GM21576 (cell line): Measurements from ENCODE around the gene EMP1.

Experiments used
- ATAC-seq: cut with Tn5 transposase; IDR thresholded peaks from one replicate; pipeline ENCODE4 v1.9.1; 2021; ENCODE audit warnings: mild to moderate bottlenecking, moderate library complexity; ENCODE audit not compliant: unreplicated experiment

The EMP1 gene

GRCh38 chr12:13171921-13172859, 24.3 kb upstream of the EMP1 start:
- no peak for ATAC-seq

GRCh38 chr12:13173012-13173932, 23.3 kb upstream of the EMP1 start:
- peak; percentile 96 for ATAC-seq

DNA sequence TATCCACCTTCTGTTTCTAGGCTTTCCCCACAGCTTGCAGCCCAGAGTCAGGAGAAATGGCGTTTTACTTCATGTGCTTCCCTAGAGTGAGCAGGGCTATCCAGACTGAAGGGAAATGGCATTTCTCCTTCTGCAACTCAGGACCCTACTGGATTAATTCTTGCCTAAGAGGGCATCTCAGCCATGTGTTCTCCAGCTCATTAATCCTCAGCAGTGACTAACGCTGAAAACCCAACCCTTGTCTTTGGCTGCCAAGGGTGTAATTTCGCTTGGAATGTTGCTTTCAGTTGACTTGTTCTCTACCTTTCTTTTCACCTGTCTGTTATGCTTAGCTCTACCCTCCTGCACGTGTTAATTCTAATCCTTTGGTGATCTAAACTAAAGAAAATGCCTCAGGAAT, 21.0 kb upstream of the EMP1 start:
- ATAC-seq: no peak

GRCh38 chr12:13176256-13176655, 20.3 kb upstream of the EMP1 start:
- ATAC-seq: no peak

GRCh38 chr12:13177373-13177772, 19.2 kb upstream of the EMP1 start:
- ATAC-seq: no peak

DNA sequence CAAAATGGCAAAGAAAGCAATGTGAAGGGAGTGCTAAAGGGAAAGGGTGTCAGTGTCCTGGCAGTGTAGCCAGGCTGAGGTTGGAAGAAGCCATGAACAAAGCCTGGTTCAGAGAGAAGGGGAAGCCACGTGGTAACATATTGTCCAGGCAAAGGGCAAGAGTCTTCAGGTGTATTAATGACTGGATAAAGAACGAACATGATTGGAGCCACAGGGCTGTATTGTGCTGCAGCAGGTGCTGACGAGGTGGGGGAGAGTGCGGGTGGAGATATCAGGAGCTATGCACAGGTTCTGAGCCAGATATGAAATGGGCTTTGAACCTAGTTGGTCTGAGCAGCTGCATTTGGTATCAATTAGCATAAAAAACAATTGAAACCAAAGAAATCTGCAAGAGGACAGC, 18.6 kb upstream of the EMP1 start:
- ATAC-seq: no peak

- no peak for ATAC-seq
Measured at GRCh38 chr12:13178568-13179210, 17.8 kb upstream of the EMP1 start.

DNA sequence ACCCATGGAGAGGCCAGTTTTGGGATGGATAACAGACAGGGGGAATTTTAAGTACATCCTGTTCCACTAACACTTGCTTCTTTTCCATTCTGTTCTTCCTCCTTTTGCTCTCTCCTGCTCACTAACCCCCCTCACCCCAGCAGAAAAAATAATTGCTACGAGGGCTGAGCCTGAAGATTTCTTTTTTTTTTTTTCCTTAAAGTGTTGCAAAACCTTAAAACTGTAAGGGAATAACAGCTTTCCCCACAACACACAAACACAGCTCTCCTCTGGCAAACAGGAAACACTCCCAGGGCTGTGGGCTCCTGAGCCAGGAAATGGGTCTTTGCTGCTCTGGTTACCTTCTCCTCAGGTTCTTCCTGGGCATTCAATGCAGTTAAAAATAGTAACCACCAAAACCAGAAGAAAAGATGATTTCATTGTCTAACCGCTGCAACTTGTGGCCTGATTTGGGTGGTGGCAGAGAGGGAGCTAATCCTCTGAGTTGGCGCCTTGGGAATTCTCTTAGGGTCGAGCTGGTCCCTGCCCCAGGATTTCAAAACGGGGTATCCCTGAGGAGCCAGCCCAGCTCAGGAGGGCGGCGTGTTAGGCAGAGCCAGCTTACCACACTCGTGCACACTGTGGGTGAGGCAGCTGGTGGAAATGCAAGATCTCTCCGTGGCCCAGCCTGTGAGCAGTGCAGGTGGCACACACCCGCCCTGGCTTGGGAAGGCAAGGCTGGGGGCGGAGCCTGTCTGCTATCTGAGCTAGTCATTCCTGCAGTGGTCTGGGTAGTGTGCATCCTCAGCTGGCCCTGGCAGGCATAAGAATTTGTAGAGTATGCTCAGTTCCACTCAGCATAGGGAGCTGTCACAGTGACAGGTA, 17.1 kb upstream of the EMP1 start:
- ATAC-seq: no peak

DNA sequence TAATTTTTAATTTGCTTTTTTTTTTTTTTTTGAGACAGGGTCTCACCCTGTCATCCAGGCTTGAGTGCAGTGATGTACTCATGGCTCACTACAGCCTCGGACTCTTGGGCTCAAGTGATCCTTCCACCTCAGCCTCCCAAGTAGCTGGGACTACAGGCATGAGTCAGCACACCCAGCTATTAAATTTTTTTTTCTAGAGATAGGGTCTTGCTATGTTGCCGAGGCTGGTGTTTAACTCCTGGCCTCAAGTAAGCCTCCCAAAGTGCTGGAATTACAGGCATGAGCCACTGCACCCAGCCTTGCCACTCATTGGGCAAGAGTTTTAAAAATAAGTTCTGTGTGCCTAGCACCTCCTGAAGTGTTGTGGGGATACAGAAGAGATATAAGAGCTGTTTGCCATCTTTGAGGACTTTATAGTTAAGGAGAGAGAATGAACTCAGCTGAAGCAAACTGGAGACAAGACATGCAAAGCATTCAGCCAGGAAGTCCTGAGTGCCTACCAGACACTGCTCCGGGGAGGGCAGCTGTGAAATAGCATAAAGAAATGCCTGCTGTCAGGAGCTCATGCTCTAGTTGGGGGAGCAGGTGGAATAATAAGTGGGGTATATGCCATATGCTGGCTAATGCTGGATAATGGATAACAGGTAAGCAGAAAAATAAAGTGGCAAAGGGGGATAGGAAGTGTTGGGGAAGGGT, 15.0 kb upstream of the EMP1 start:
- ATAC-seq: no peak

GRCh38 chr12:13182881-13183280, 13.6 kb upstream of the EMP1 start:
- no peak for ATAC-seq

- no peak for ATAC-seq
Measured at GRCh38 chr12:13183620-13184019, 12.9 kb upstream of the EMP1 start.

DNA sequence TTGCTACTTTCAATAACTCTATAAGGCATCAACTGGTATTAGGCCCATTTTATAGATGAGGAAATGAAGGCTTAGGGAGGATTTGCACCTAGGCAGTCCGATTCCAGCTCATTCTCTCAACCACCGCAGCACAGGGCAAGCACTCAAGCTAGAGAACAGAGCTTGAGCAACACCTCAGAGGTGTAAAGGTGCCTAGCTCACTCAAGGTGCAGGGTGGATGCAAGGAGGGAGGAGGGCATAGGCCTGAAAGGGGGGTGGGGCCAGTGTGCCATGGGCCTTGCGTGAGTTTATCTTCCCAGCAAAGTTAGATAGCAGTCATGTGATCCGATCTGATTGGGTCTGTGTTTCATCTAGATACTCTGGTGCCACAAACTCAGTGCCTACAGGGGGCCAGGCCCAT, 10.2 kb upstream of the EMP1 start:
- ATAC-seq: no peak

DNA sequence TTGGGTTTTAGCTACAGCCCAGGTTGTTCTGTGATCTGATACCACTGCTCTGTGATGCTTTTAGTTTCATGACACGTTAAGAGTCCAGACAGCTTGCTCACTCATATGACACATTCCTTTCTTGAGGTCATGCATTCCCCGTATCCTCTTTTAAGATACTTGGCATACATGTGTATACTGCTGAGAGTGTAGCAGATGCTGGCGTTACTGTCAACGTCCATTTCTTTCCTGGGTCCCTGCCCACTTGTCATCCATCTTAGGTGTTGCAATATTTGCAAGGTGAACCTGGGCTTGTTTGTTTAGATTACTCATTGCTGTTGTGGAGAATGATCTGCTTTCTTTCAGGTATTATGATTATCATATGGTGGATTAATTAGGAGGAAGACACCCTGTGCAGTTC, 9.1 kb upstream of the EMP1 start:
- no peak for ATAC-seq

DNA sequence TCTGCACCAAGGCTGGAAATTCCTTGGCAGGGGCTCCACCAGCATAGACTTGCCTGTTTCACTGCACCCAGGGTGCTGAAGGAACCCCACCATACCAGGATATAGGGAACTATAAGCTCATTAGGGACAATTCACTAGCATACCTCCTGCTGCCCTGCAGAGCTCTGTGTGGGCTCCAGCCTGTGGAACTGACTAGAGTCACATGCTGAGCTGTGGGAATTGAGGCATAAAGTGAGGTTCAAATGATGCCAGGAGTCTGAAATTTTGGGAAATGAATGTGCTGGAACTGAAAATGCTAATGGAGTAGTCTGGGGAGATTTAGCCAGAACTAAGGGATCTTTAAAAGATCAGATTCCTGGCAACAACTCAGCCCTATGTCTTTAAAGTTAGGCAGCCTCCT, 7.3 kb upstream of the EMP1 start:
- no peak for ATAC-seq

GRCh38 chr12:13190275-13190674, 6.3 kb upstream of the EMP1 start:
- ATAC-seq: no peak

GRCh38 chr12:13192719-13193118, 3.8 kb upstream of the EMP1 start:
- no peak for ATAC-seq

DNA sequence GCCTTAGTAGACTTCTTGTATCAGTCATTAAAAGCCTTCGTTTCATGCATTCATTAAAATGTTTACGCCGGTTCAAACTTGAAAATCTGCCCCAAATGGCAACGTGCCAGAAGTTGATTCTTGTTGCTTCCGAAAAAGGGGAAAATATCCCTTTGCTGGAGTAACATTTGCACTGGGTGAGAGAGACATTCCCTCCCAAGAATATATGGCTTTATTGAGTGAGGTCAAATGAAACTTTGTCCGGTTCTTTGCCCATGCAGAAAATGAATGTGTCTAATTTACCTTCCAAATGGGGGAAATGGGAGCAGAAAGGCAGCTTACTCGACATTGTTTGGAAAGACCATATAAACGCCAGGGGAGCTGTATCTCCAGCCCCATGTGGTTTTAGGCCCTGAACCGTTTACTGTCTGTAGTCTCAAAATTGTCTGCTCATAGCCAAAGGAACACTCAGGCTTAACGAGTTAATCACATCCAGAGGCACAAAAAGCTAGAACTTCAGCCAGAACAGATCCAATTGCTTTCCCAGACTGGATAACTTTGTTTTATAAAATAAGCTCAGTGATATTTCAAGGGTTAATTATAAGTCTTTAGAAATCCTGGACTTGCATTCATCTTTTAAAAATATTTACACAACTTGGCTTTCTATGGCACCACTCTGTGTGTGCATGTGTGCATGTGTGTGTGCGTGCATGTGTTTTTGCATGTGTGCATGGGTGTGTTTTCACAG, 2.9 kb upstream of the EMP1 start:
- ATAC-seq: no peak

GRCh38 chr12:13194401-13195110, 2.0 kb upstream of the EMP1 start:
- no peak for ATAC-seq
